Measurements from ENCODE around the gene GASK1A.

Gene GASK1A

DNA sequence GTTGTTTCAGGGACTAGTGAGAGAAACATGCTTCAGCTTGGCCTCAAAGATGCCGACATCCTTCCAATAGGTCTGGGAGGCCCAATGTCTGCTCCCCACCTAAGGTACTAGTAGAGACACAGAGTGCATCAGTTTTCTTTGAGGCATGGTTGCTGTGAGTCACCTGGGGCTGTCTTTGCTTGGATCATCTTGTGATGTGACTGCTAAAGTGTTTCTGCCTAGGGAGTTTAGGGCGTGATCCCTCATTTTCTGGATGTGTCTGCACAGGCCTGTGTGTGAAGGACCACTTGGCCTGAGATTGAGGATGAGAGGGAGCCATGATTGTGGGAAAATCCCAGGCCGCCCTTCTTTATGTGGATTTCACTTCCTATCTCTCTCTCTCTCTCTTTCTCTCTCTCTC, 4.8 kb downstream of the GASK1A start:
- DNase-seq = no peak

- no peak for DNase-seq
Measured at GRCh38 chr3:42984701-42985100, 5.6 kb downstream of the GASK1A start.

DNA sequence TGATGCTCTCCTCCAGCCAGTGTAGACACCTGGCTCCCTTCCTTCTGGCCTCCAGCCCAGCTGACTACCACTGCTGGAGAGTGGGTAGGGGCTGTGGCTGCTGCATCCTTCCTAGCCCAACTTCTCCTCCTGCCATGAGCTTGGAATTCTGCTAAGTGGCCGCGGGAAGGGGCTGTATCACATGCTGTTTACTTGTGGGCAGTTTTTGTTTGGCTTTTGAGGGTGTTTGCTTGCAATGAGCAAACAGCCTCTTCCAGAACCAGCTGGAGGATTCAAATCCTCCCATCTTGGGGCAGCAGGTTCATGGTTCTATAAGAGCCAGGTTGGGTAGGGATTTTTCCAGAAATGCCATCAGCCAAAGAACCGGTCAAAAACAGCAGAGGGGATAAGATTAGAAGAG, 9.0 kb downstream of the GASK1A start:
- no peak for DNase-seq

DNA sequence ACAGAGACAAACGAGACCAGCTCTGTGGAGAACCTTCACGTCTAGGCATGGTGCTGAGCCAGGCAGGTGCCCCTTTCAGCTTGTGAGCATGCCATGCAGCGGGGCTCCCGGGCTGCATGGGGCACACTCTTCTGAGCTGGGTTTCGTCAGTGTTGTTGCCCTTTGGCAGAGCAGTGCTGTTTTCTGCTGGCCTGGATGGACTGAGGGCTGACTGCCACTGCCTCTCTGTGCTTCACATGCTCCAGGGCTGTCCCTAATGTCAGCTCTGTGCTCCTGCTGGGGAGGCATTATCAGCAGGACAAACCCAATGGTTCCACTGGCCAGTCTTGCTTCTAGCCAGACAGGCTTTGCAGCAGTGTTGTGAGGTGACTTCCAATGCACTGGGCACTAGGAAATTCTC, 9.5 kb downstream of the GASK1A start:
- DNase-seq = no peak

GRCh38 chr3:42991341-42992315, 12.5 kb downstream of the GASK1A start:
- DNase-seq = no peak

GRCh38 chr3:42994595-42994994, 15.5 kb downstream of the GASK1A start:
- DNase-seq = no peak

- DNase-seq = no peak
Measured at GRCh38 chr3:42996021-42996420, 16.9 kb downstream of the GASK1A start.

DNA sequence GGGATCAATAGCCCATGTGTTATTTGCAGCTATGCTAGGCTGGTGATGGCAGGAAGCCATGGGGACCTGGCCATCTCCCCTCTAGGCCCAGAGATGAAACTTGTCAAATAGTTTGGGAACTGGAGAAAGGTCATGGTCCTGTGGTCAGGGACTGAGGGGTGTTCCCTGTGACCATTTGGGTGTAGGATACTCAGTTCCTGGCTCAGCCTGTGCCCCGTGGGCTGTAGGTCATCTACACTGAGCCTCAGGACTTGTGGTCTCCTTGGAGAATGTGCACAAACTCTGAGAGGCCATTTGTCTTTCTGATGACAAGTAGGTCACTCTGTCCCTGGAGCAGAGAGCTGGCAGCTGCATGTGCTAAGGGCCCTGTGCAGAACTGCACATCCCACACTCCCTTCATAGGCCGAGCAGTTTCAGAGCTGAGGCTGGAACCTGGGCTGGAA, 17.5 kb downstream of the GASK1A start:
- DNase-seq = no peak

DNA sequence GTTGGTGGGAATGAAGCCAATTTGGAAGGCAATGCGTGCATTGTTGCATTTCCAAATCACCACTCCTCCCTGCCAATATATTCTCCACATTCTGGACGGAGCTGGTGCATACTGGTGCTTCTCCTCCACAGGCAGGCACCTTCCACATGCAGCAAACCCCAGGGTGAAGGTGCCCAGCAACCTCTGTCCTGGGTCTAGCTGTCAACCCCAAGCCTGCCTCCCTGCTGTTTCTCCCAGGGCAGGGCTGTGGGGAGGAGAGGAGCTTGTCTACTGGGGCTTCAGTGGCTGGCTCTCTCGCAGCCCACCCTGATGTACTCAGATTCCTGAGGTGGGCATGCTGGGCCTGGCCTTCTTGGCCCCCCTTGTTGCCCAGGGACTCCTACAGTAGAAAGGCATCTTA, 20.1 kb downstream of the GASK1A start:
- no peak for DNase-seq

DNA sequence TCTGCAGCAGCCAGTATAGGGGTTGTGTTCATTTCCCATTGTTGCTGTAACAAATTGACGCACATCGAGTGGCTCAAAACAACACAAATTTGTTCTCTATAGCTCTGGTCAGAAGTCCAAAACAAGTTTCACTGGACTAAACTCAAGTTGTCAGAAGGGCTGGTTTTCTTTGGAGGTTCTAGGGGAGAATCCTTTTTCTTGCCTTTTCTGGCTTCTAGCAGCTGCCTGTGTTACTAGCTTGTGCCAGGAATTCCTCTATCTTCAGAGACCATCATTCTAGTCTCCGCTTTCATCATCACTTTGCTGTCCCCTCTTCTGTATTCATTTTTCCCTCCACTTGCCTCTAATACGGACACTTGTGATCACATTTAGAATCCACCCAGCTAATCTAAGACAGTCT, 20.5 kb downstream of the GASK1A start:
- no peak for DNase-seq

- no peak for DNase-seq
Measured at GRCh38 chr3:43000387-43000786, 21.3 kb downstream of the GASK1A start.

DNA sequence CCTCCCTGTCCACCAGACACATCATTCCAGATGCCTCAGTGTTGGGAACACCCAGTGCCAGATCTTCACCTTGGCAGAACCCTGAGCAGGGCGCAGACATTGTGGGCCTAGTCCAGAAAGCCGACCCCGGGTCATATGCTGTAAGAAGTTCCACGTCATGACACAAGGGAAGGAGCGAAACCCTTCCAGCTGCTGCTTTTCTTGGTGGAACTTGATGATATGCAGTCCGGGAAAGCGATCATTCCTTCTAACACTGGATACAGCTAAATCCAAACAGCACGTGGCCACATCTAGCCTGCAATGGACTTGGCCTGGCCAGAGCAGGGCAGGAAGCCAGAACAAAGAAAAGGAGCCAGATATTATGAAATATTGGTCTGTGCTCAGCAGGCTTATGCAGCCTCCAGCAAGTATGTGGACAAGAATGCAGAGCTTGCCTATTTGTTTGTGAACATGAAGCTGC, 22.0 kb downstream of the GASK1A start:
- DNase-seq = no peak

DNA sequence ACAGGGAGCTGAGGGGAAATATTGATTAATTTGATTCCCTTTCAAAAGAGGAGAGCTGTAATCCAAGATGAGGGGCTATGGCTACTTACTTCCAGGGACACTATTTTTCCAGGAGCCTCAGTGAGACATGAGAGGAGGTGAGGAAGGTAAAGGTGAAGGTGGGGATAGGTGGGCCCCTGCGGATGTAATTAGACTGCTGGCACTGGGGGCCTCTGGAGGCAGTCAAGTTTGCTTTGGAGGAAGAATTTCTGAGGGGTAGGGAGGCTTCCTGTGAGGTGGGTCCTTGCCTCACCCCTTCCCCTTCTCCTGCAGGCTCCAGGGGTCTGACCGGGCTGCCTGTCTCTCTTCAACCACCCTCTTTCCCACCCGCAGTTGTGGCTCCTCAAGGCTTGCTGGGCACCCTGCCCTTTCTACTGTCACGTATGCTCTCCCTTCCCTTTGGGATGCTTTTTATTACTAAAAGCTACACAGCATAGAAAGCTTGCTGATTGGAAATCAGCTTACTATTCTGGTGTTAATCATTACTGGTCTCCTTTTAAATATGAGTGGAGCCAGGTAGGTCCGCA, 22.5 kb downstream of the GASK1A start:
- DNase-seq = no peak

DNA sequence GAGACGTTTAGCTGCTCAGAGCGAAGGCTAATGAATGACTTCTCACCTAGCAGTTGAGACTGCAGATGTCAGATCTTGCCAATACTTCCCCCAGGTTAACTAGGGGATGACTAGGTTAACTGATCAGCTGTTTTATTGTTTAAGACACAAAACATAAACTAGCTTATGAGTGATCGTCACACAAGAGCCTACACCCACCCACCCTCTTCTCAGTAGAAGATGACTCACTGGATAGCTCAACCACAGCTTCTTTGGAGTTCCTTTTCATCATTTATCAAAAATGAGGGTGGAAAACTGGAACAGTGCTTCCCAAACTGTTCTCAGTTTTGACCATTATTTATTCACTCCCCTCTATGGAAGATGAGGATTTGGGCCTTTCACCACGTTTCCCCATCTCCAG, 25.2 kb downstream of the GASK1A start:
- no peak for DNase-seq

GRCh38 chr3:43005253-43005652, 26.1 kb downstream of the GASK1A start:
- DNase-seq = no peak

- DNase-seq = no peak
Measured at GRCh38 chr3:43005981-43006380, 26.9 kb downstream of the GASK1A start.

GRCh38 chr3:43006825-43007224, 27.7 kb downstream of the GASK1A start:
- DNase-seq = no peak

GRCh38 chr3:43009547-43009946, 30.4 kb downstream of the GASK1A start:
- no peak for DNase-seq

GRCh38 chr3:43010638-43011037, 31.5 kb downstream of the GASK1A start:
- DNase-seq = no peak

DNA sequence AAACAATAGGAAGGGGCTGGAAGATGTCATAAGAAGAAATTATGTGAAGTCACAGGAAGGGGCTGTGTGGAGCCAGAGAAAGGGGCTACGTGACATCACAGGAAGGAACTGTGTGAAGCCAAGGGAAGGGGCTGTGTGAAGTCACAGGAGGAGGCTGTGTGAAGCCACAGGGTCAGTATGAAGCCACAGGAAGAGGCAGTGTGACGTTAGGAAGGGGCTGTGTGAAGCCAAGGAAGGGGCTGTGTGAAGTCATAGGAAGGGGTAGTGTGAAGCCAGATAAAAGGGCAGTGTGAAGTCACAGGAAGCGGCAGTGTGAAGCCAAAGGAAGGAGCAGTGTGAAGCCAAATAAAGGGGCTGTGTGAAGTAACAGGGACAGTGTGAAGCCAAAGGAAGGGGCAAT, 32.5 kb downstream of the GASK1A start:
- no peak for DNase-seq

DNA sequence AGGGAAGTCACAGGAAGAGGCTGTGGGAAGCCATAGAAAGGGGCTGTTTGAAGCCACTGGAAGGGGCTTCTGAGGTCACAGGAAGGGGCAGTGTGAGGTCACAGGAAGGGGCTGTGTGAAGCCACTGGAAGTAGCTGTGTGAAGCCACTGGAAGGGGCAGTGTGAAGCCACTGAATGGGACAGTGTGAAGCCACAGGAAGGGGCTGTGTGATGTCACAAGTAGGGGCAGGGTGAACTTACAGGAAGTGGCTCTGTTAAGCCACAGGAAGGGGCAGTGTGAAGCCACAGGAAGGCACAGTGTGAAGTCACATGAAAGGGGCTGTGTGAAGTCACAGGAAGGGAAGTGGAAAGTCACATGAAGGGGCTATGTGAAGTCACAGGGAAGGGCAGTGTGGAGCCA, 33.1 kb downstream of the GASK1A start:
- no peak for DNase-seq

DNA sequence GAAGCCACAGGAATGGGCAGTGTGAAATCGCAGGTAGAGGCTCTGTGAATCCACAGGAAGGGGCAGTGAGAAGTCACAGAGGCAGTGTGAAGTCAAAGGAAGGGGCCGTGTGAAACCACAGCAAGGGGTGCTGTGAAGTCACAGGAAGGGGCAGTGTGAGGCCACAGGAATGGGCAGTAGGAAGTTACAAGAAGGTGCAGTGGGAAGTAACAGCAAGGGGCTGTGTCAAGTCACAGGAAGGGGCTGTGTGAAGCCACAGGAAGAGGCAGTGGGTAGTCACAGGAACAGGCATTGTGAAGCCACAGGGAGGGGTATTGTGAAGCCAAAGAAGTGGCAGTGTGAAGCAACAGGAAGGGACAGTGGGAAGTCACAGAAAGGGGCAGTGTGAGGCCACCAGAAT, 34.1 kb downstream of the GASK1A start:
- no peak for DNase-seq

DNA sequence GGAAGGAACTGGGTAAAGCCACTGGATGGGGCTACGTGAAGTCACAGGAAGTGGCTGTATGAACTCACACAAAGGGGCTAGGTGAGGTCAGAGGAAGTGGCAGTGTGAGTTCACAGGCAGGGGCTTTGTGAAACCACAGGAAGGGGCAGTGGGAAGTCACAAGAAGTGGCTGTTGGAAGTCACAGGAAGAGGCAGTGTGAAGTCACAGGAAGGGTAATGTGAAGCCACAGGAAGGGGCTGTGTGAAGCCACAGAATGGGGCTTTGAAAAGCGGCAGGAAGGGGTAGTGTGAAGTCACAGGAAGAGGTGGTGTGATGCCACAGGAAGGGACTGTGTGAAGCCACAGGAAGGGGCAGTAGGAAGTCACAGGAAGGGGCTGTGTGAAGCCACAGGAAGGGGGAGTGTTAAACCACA, 34.6 kb downstream of the GASK1A start:
- no peak for DNase-seq

DNA sequence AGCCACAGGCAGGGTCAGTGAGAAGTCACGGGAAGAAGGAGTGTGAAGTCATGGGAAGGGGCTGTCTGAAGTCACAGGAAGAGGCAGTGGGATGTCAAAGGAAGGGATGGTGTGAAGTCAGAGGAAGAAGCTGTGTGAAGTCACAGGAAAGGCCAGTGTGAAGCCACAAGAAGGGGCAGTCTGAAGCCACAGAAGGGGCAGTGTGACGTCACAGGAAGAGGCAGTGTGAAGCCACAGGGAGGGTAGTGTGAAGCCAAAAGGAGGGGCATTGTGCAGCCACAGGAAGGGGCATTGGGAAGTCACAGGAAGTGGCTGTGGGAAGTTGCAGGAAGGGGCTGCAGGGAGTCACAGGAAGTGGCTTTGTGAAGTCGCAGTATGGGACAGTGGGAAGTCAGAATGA, 35.1 kb downstream of the GASK1A start:
- DNase-seq = no peak

All from DMS79 treated with DMSO at 0.1 percent for 48 hours (cell line).